Muscle layer of colon (tissue), 2 donors: ENCODE measurements around the gene BIRC5.

Experiments used
- H3K27ac ChIP-seq: one replicate; pipeline ENCODE4 v1.7.0; 2013; ENCODE audit warnings: low read depth, mild to moderate bottlenecking, low read length, moderate library complexity
- H3K27me3 ChIP-seq, 2 donors: one replicate each; pipeline ENCODE4 v1.7.0; 2013; ENCODE audit warnings: low read length in 2 of 2, mild to moderate bottlenecking in 2 of 2; ENCODE audit not compliant: insufficient read depth in 2 of 2, control insufficient read depth in 1 of 2
- H3K36me3 ChIP-seq: one replicate; pipeline ENCODE4 v1.7.0; 2013; ENCODE audit warnings: mild to moderate bottlenecking, low read length; ENCODE audit not compliant: insufficient read depth
- H3K4me1 ChIP-seq: one replicate; pipeline ENCODE4 v1.7.0; 2013; ENCODE audit warnings: mild to moderate bottlenecking, low read length; ENCODE audit not compliant: insufficient read depth
- H3K4me3 ChIP-seq, 2 donors: one replicate each; pipeline ENCODE4 v1.7.0; 2013; ENCODE audit warnings: low read length in 2 of 2, low read depth in 1 of 2, mild to moderate bottlenecking in 1 of 2, moderate library complexity in 1 of 2
- H3K9ac ChIP-seq: one replicate; pipeline ENCODE4 v1.7.0; 2013; ENCODE audit warnings: low read length
- H3K9me3 ChIP-seq: one replicate; pipeline ENCODE4 v1.7.0; 2013; ENCODE audit warnings: mild to moderate bottlenecking, low read length
- donor health status: abdominal sarcoma.
- donor health status: Adenocarcinoma of cecum.

The BIRC5 gene

GRCh38 chr17:78236362-78237127 is 22.5 kb downstream of the BIRC5 start:
- H3K27ac ChIP-seq = no peak overlapping the region
- H3K4me3 ChIP-seq = no peak overlapping the region
- no peaks in the 10 kb centered on the region for H3K36me3 ChIP-seq
- H3K27me3 ChIP-seq = peaks cover 0 to 14% of the 10 kb centered on the region in 2 donors
- no peaks in the 10 kb centered on the region for H3K9me3 ChIP-seq
- H3K9ac ChIP-seq = no peak overlapping the region
- no peaks in the 10 kb centered on the region for H3K4me1 ChIP-seq

- Histone ChIP-seq H3K9me3 (no peaks in the 10 kb centered on the region), H3K27me3 (peaks cover 0 to 7% of the 10 kb centered on the region in 2 donors), H3K4me1 (no peaks in the 10 kb centered on the region), H3K36me3 (no peaks in the 10 kb centered on the region), H3K27ac (no peak overlapping the region), H3K9ac (no peak overlapping the region), H3K4me3 (no peak overlapping the region)
Observed at GRCh38 chr17:78237401-78238012, 23.5 kb downstream of the BIRC5 start.

- H3K36me3 ChIP-seq = no peaks in the 10 kb centered on the region
- no peak overlapping the region for H3K27ac ChIP-seq
- H3K4me1 ChIP-seq = no peaks in the 10 kb centered on the region
- H3K27me3 ChIP-seq = peaks cover 0 to 4% of the 10 kb centered on the region in 2 donors
- no peak overlapping the region for H3K9ac ChIP-seq
- H3K4me3 ChIP-seq = no peak overlapping the region
- H3K9me3 ChIP-seq = no peaks in the 10 kb centered on the region
Observed at GRCh38 chr17:78238823-78239488, 24.9 kb downstream of the BIRC5 start.

- H3K27ac ChIP-seq = no peak overlapping the region
Observed at GRCh38 chr17:78239489-78239931, 25.5 kb downstream of the BIRC5 start.

GRCh38 chr17:78240012-78240655 is 26.1 kb downstream of the BIRC5 start:
- Histone ChIP-seq H3K27me3 (peaks cover 0 to 4% of the 10 kb centered on the region in 2 donors), H3K4me1 (no peaks in the 10 kb centered on the region), H3K36me3 (no peaks in the 10 kb centered on the region), H3K9ac (no peak overlapping the region), H3K27ac (no peak overlapping the region), H3K9me3 (no peaks in the 10 kb centered on the region), H3K4me3 (no peak overlapping the region)

More at GRCh38 chr17:78239489-78239931, 25.5 kb downstream of the BIRC5 start:
- no peaks in the 10 kb centered on the region for H3K4me1 ChIP-seq
- H3K9me3 ChIP-seq = no peaks in the 10 kb centered on the region
- no peak overlapping the region for H3K9ac ChIP-seq
- H3K36me3 ChIP-seq = no peaks in the 10 kb centered on the region
- H3K4me3 ChIP-seq = no peak overlapping the region
- peaks cover 0 to 4% of the 10 kb centered on the region in 2 donors for H3K27me3 ChIP-seq

- Histone ChIP-seq H3K27ac (no peak overlapping the region), H3K9me3 (no peaks in the 10 kb centered on the region), H3K4me1 (no peaks in the 10 kb centered on the region), H3K4me3 (no peak overlapping the region), H3K9ac (no peak overlapping the region), H3K36me3 (no peaks in the 10 kb centered on the region), H3K27me3 (peaks cover 0 to 4% of the 10 kb centered on the region in 2 donors)
Observed at GRCh38 chr17:78240839-78241238, 26.8 kb downstream of the BIRC5 start.

GRCh38 chr17:78241277-78242023 is 27.4 kb downstream of the BIRC5 start:
- Histone ChIP-seq H3K27ac (no peak overlapping the region), H3K36me3 (no peaks in the 10 kb centered on the region), H3K4me1 (no peaks in the 10 kb centered on the region), H3K9me3 (no peaks in the 10 kb centered on the region), H3K27me3 (peaks cover 0 to 4% of the 10 kb centered on the region in 2 donors), H3K4me3 (no peak overlapping the region), H3K9ac (no peak overlapping the region)

- H3K4me3 ChIP-seq = no peak overlapping the region
- no peak overlapping the region for H3K27ac ChIP-seq
- peaks cover 0 to 4% of the 10 kb centered on the region in 2 donors for H3K27me3 ChIP-seq
- no peaks in the 10 kb centered on the region for H3K36me3 ChIP-seq
- H3K9ac ChIP-seq = no peak overlapping the region
- H3K4me1 ChIP-seq = no peaks in the 10 kb centered on the region
- no peaks in the 10 kb centered on the region for H3K9me3 ChIP-seq
Observed at GRCh38 chr17:78242024-78242742, 28.1 kb downstream of the BIRC5 start.

GRCh38 chr17:78247304-78247703 is 33.3 kb downstream of the BIRC5 start:
- H3K4me3 ChIP-seq = no peak overlapping the region
- H3K27ac ChIP-seq = no peak overlapping the region
- H3K9me3 ChIP-seq = no peaks in the 10 kb centered on the region
- peaks cover 0 to 6% of the 10 kb centered on the region in 2 donors for H3K27me3 ChIP-seq
- no peak overlapping the region for H3K9ac ChIP-seq
- no peaks in the 10 kb centered on the region for H3K4me1 ChIP-seq
- H3K36me3 ChIP-seq = no peaks in the 10 kb centered on the region

GRCh38 chr17:78248051-78248914 is 34.2 kb downstream of the BIRC5 start:
- no peak overlapping the region for H3K4me3 ChIP-seq
- H3K27ac ChIP-seq = no peak overlapping the region
- no peaks in the 10 kb centered on the region for H3K9me3 ChIP-seq
- H3K4me1 ChIP-seq = no peaks in the 10 kb centered on the region
- no peaks in the 10 kb centered on the region for H3K36me3 ChIP-seq
- peaks cover 0 to 6% of the 10 kb centered on the region in 2 donors for H3K27me3 ChIP-seq
- H3K9ac ChIP-seq = no peak overlapping the region
